Measurements from ENCODE around the gene RBBP9.

DNA sequence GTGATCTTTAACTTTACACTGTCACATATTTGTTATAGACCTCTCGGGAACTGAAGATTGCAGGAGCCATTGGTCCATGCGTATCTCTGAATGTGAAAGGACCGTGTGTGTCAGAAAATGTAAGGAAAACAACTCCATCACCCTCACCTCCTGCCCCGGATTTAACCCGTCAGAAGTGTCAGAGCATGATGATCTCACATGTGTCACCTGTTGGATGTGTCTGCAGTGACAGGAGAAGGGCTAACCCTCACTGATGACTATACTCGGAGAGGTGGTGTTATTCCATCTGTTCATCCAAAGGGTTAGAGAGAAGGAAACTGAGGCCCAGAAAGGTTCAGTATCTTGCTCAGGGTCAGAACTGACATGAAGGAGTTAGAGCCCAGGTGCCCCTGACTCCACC lies 35.6 kb upstream of the RBBP9 start:
- TF ChIP-seq CTCF (conservative IDR thresholded peaks at IDR 0.05; ENCODE audit: low read length): no peak
- TF ChIP-seq EZH2phosphoT487 (IDR thresholded peaks at IDR 0.05; ENCODE audit: borderline replicate concordance, low read depth, low read length): no peak
